Measurements from ENCODE around the gene GZF1. TPM values are rescaled to one million over a fixed set of nuclear protein-coding genes. Genes with fewer than 3 reads are reported as not detected.

The GZF1 gene
- total RNA-seq, 1 donor from 2014 or later: 9.6 TPM

GRCh38 chr20:23419995-23420901 is 58.3 kb downstream of the GZF1 start:
- peaks cover 6% of the 10 kb centered on the region for H3K27me3 Mint-ChIP-seq (ENCODE audit: low read depth)
- H3K36me3 Mint-ChIP-seq (ENCODE audit: low read depth): peaks cover 9% of the 10 kb centered on the region
- peak overlapping the region; percentile 93 for H3K4me3 Mint-ChIP-seq (ENCODE audit: low read depth)
- DNase-seq (ENCODE audit: low spot score): peak; percentile 32
- H3K27ac Mint-ChIP-seq: peak overlapping the region; percentile 90
- H3K9me3 Mint-ChIP-seq: no peaks in the 10 kb centered on the region
- intact Hi-C loops (cut with micrococcal nuclease): loop anchor here (1.0 kb wide), 1 partner anchor 12 kb away; no protein-coding TSS in a partner anchor
- peaks cover 46% of the 10 kb centered on the region for H3K4me1 Mint-ChIP-seq (ENCODE audit: low read depth)

GRCh38 chr20:23420943-23421931 is 59.3 kb downstream of the GZF1 start, which contains the start of gene NAPB:
Gene NAPB (minus strand): TSS chr20:23421488. CDS start chr20:23421402, 86 bp downstream.
- H3K27me3 Mint-ChIP-seq (ENCODE audit: low read depth): peaks cover 6% of the 10 kb centered on the region
- peaks cover 39% of the 10 kb centered on the region for H3K4me1 Mint-ChIP-seq (ENCODE audit: low read depth)
- peak; percentile 90 for DNase-seq (ENCODE audit: low spot score)
- peak within 1 kb of the TSS; percentile 93 for H3K4me3 Mint-ChIP-seq (ENCODE audit: low read depth)
- H3K9me3 Mint-ChIP-seq: no peaks in the 10 kb centered on the region
- peak within 1 kb of the TSS; percentile 90 for H3K27ac Mint-ChIP-seq
- intact Hi-C loops (cut with micrococcal nuclease): loop anchor here (1.0 kb wide), 4 partner anchors 13 to 71 kb away; partner anchors contain the start of genes GZF1 and NXT1
- peaks cover under 1% of the 10 kb centered on the region for H3K36me3 Mint-ChIP-seq (ENCODE audit: low read depth)

Other genes with a start within 250 kb of the GZF1 start
- 49.7 and 55.7 TPM in 2 replicates for gene NXT1, start 11.4 kb upstream of the GZF1 start, total RNA-seq
- 13.8 and 14.0 TPM in 2 replicates for gene NAPB, start 59.3 kb downstream of the GZF1 start, total RNA-seq
- not detected in 2 replicates for gene CSTL1, start 77.5 kb downstream of the GZF1 start, total RNA-seq
- gene CST11, start 90.7 kb downstream of the GZF1 start, total RNA-seq: not detected in 2 replicates
- gene CST8, start 128.9 kb downstream of the GZF1 start, total RNA-seq: not detected in 2 replicates
- gene CST9L, start 206.3 kb downstream of the GZF1 start, total RNA-seq: not detected in 2 replicates
- gene CST9, start 243.7 kb downstream of the GZF1 start, total RNA-seq: not detected in 2 replicates